HG03354 (cell line): Measurements from ENCODE around the gene DMD.

Experiments
- ATAC-seq: cut with Tn5 transposase; IDR thresholded peaks from one replicate; pipeline ENCODE4 v1.9.1; 2021; ENCODE audit warnings: mild to moderate bottlenecking; ENCODE audit not compliant: unreplicated experiment, poor library complexity, severe bottlenecking

Gene DMD

DNA sequence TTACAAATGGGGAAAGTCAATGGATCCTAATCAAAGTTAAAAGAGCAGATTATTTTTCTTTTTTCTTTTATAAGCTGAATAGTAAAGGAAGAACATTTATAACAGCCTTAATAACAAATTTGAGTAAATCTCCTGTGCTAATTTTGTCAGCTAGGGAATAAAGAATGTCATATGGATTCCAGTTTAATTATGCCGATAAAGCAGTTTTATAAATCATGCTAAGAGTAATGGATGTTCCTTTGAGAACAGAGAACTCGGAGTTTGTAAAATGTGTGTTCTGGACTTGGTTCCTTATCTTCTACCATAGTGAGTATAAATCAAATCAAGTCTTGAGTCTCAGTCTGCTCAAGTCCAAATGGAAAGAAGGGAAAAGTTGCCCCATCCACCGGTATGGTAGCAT lies 1959.2 kb downstream of the DMD start:
- ATAC-seq, result no peak

- ATAC-seq, result no peak
Observed at GRCh38 chrX:31251336-31251735, 1960.0 kb downstream of the DMD start.

GRCh38 chrX:31245714-31246113 lies 1965.6 kb downstream of the DMD start:
- peak; percentile 94 for ATAC-seq

DNA sequence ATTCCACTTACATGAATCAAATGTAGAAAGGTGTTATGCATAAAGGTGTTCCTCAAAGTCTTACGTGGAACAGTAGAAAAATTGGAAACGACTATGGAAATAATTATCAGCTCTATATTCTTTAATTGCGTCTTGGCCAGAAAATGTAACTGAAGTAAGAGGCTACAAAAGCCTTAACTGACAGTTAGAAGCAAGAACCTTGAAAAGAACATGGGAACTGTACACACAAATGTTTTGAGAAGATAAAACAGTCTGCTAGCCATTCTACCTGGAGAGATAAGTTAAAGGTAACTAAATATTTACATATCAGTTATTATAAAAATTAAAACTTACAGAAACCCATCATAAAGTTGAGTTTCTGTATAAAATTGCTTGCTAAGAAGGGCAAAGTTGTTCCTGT lies 1967.5 kb downstream of the DMD start:
- no peak for ATAC-seq

GRCh38 chrX:31240982-31241381 lies 1970.4 kb downstream of the DMD start:
- no peak for ATAC-seq

- ATAC-seq, result peak; percentile 77
Observed at GRCh38 chrX:31237189-31237588, 1974.2 kb downstream of the DMD start.

GRCh38 chrX:31236231-31236630 lies 1975.1 kb downstream of the DMD start:
- peak; percentile 60 for ATAC-seq

GRCh38 chrX:31233941-31234496 lies 1977.3 kb downstream of the DMD start:
- ATAC-seq, result no peak

GRCh38 chrX:31232506-31232905 lies 1978.8 kb downstream of the DMD start:
- no peak for ATAC-seq

- peak; percentile 95 for ATAC-seq
Observed at GRCh38 chrX:31228909-31229308, 1982.4 kb downstream of the DMD start.

DNA sequence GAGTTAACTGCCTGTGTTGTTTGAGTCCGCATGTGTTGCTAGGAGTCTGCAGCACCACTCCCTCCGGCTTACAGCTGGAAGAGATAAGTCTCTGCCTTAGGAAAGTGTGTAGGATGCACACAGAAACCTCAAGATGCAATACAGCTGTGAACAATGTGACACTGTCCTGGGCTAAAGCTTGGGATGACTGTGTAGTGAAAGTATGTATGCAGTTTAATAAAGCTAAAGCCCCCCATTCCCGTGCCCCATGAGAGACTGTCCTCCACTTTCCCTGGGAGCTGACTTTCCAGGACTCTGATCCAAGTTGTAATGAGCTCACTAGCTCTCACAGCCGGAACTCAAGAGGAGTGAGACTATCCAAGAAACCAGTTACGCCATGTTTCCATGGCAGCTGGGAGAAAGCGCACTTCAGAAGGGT lies 1982.9 kb downstream of the DMD start:
- ATAC-seq, result no peak

GRCh38 chrX:31227250-31227649 lies 1984.1 kb downstream of the DMD start:
- ATAC-seq, result no peak

- ATAC-seq, result no peak
Observed at GRCh38 chrX:31225819-31226218, 1985.5 kb downstream of the DMD start.

DNA sequence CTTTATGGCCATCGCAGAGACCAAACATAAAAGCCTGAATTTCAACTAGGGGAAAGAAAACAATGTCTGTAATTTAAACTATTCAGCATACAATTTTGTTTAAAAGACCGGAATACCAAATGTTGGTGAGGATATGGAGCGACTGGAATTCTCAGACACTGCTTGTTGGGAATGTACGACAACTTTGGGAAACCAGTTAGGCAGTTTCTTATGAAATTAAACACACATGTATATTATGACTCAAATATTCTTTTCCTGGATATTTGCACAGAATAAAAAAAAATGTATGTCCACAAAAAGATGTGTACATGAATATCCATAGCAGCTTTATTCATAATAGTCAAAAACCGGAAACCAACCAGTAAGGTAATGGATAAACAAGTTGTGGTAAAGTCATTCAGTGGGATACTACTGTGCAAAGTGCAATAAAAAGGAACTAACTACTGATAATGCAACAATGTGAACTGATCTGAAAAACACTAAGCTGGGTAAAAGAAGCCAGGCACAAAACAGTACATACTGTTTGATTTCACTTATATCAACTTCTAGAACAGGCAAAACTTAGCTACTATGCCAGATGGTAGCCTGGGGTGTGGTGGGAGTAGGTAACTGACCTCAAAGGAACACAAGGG lies 1986.9 kb downstream of the DMD start:
- no peak for ATAC-seq

DNA sequence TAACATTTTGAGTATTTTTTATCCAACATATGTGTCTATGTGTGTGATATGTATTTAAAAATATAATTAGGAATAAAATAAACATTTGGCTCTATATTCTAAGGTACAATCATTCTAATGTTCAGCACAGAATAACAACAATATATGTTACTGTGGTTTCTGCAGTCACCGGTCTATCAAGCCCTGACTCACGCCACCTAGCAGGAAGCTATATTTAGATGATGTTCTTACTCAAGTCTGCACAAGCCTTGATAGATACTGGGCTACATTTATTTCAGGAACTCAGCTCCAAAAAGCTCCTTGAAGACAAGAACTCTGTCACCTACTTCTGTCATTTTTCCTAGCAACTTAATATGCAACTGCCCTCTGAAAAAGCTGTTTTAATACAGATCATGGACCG lies 1987.5 kb downstream of the DMD start:
- ATAC-seq, result peak; percentile 93

GRCh38 chrX:31222946-31223345 lies 1988.4 kb downstream of the DMD start:
- no peak for ATAC-seq

- ATAC-seq, result no peak
Observed at GRCh38 chrX:31219174-31219573, 1992.2 kb downstream of the DMD start.

- no peak for ATAC-seq
Observed at GRCh38 chrX:31217084-31217483, 1994.3 kb downstream of the DMD start.

GRCh38 chrX:31215277-31215815 lies 1996.0 kb downstream of the DMD start:
- ATAC-seq, result no peak

DNA sequence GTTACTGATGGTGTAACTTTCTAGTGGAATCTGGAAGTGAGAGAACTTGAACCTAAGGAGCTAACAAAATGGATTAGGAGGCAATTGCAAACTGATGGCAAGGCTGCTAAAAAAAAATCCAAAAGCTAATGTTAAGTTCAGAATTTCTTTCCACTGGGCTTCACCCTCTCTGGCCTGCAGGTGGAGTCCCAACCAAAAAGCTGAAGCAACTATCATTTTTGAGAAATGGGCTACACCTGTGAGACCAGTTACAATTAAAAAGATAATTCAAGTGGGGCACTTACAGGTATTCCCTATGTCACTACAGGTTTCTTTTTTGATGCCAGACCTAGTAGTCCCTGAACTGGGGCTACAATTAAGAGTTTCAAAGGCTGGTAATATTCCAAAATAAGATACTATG lies 1997.4 kb downstream of the DMD start:
- ATAC-seq, result peak; percentile 53

DNA sequence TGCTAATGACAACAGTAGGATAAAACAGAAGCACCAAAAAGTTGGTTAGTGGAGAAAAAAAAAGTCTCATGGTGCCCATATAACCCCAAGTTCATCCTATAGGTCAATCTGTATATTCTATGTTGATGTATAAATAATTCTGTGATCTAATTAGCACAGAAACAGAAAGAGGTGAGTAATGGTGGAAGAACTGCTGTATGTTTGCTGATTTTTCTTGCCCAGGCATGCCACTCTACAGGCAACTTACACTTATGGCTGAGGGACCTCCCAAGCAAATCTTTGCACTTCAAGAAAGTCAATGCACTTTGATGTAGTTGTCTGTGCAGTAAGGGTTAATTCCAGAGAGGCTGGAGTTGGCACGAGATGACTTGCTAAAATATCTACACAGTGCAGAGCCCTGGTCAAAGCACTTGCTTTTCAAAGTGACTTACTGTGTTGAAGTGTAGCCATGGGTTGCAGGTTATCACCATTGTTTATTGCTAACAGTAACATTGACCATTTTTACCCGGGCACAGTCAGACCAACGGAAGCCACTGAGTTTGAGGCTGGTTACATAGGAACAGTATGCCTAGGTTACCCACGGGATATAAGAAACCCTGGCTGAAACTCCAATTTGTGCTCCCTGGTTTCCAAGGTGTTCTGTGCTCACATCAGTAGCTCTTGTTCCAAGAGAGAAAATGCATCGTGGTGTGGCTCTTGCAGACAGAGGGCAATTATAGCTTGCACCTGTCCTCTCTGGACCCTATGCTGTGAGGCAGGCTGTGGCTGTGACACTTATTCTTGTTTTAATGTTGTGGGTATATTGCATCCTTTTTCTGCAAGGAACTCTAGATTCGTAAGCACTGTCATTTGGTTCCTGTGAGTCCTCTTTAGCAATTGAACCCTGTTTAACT lies 1998.2 kb downstream of the DMD start:
- no peak for ATAC-seq
